Measurements from ENCODE around the gene C1orf94. TPM values are rescaled to one million over a fixed set of nuclear protein-coding genes. Genes with fewer than 3 reads are reported as not detected.
A peak's percentile ranks its signal among the peaks of the same experiment; 100 is the strongest.

The C1orf94 gene, protein sequence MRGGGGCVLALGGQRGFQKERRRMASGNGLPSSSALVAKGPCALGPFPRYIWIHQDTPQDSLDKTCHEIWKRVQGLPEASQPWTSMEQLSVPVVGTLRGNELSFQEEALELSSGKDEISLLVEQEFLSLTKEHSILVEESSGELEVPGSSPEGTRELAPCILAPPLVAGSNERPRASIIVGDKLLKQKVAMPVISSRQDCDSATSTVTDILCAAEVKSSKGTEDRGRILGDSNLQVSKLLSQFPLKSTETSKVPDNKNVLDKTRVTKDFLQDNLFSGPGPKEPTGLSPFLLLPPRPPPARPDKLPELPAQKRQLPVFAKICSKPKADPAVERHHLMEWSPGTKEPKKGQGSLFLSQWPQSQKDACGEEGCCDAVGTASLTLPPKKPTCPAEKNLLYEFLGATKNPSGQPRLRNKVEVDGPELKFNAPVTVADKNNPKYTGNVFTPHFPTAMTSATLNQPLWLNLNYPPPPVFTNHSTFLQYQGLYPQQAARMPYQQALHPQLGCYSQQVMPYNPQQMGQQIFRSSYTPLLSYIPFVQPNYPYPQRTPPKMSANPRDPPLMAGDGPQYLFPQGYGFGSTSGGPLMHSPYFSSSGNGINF
- total RNA-seq, result not detected

DNA sequence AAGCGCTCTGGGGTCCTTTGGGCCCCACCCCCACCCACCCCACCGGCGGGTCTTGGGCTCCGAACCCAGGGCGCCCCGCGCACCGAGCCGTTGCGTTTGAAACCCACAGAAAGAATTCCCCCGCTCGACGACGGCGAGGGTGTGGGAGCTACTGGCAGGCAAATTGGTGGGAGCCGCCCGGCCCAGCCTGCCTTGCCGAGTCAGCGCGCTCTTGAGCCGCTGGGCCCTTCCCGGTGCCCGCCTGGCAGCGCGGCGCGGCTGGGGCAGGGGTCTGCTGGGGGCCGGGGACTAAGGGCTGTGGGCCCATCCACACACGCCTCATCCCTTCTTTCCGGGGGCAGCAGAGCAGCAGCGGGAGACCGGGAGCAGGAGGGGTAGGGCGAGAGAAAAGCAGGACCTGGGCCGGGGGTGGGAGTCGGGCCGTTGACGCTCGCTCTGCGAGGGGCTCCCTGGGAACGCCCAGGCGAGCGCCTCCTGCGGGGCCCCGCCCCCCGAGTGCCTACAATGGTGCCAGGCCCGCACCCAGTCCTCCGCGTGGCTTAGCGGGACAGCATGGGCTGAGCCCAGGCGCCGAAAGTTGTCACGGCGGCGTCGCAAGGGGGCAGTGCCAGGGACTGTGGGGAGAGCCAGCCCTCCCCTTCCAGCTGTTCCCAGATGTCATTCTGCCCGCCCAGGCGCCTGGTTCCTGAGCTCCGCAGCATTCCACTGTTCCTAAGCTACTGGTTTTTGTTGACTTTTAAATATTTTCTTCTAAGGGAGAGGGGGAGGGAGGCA, at the start of gene C1orf94:
C1orf94 (plus strand) TSS at position 78 of the 774 bp plus-strand sequence. CDS start 883 bp downstream, outside the sequence.
- ATAC-seq (ENCODE audit: low read depth), result no peak
- DNase-seq, result no peak
- POLR2A ChIA-PET, result no interaction called here

GRCh38 chr1:34127006-34128000, 49.4 kb upstream of the C1orf94 start:
- Mint-ChIP-seq H3K27me3 (peaks cover 3% of the 10 kb centered on the region), H3K36me3 (no peaks in the 10 kb centered on the region), H3K9me3 (no peaks in the 10 kb centered on the region), H3K27ac (peak overlapping the region; percentile 38), H3K4me3 (no peak overlapping the region), H3K4me1 (no peaks in the 10 kb centered on the region)
- POLR2A ChIA-PET, result no interaction called here
- DNase-seq, result no peak
- ATAC-seq (ENCODE audit: low read depth), result no peak

More for the DNA sequence above, at the start of gene C1orf94:
- peaks cover 31% of the 10 kb centered on the region for H3K27me3 Mint-ChIP-seq
- no peaks in the 10 kb centered on the region for H3K4me1 Mint-ChIP-seq
- H3K4me3 Mint-ChIP-seq, result no peak within 1 kb of the TSS
- no peak within 1 kb of the TSS for H3K27ac Mint-ChIP-seq
- no peaks in the 10 kb centered on the region for H3K36me3 Mint-ChIP-seq
- no peaks in the 10 kb centered on the region for H3K9me3 Mint-ChIP-seq

GRCh38 chr1:34128186-34128889, 48.4 kb upstream of the C1orf94 start:
- H3K36me3 Mint-ChIP-seq, result no peaks in the 10 kb centered on the region
- no peak for ATAC-seq (ENCODE audit: low read depth)

DNA sequence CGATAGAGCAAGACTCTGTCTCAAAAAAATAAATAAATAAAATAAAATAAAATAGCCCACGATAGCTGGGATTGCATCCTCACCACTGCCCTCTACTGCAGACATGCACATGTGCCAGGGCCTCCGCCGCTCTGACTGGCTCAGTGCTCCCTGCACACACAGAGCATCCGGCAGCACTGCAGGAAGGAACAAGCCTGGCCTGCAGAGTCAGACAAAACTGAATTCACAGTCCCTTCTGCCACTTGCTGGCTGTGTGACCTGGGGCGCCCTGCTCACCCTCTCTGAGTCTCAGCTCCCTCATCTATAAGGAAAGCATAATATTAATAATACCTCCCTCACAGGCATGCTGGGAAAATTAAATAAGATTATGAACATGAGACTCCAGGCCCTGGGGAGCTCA, 47.1 kb upstream of the C1orf94 start:
- Mint-ChIP-seq H3K9me3 (no peaks in the 10 kb centered on the region), H3K36me3 (no peaks in the 10 kb centered on the region), H3K4me1 (no peaks in the 10 kb centered on the region), H3K27me3 (peaks cover 3% of the 10 kb centered on the region), H3K4me3 (no peak overlapping the region), H3K27ac (no peak overlapping the region)
- DNase-seq (no peak), ATAC-seq (ENCODE audit: low read depth) (no peak)
- POLR2A ChIA-PET, result no interaction called here

More at GRCh38 chr1:34128186-34128889, 48.4 kb upstream of the C1orf94 start:
- Mint-ChIP-seq H3K4me3 (no peak overlapping the region), H3K4me1 (no peaks in the 10 kb centered on the region), H3K27ac (no peak overlapping the region), H3K9me3 (no peaks in the 10 kb centered on the region), H3K27me3 (peaks cover 3% of the 10 kb centered on the region)
- DNase-seq, result no peak
- POLR2A ChIA-PET, result no interaction called here

DNA sequence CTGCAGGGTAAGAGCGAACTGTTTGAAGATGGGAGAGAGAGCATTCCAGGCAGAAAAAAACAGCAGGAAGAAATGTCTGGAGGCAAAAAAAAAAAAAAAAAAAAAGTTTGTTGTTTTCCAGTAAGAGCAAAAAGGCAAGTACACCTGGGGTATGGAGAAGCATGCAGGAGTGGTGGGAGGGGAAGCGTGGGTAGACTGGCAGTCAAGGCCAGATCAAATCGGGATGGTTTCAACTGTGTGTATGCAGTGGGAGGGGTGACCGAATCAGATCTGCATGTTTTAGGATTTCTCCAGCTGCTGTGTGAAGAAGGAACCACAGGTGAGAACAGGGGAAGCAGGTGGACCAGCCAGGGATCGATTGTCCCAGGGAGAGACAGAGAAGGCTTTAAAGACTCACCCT, 46.4 kb upstream of the C1orf94 start:
- Mint-ChIP-seq H3K27me3 (peaks cover 3% of the 10 kb centered on the region), H3K4me1 (no peaks in the 10 kb centered on the region), H3K27ac (no peak overlapping the region), H3K36me3 (no peaks in the 10 kb centered on the region), H3K9me3 (no peaks in the 10 kb centered on the region), H3K4me3 (no peak overlapping the region)
- DNase-seq (no peak), ATAC-seq (ENCODE audit: low read depth) (no peak)
- POLR2A ChIA-PET, result no interaction called here

- no peak for DNase-seq
- ATAC-seq (ENCODE audit: low read depth), result no peak
- H3K4me1 Mint-ChIP-seq, result no peaks in the 10 kb centered on the region
- no peaks in the 10 kb centered on the region for H3K9me3 Mint-ChIP-seq
- no peaks in the 10 kb centered on the region for H3K27me3 Mint-ChIP-seq
- POLR2A ChIA-PET, result no interaction called here
- no peak overlapping the region for H3K27ac Mint-ChIP-seq
- no peaks in the 10 kb centered on the region for H3K36me3 Mint-ChIP-seq
- H3K4me3 Mint-ChIP-seq, result no peak overlapping the region
Measured at GRCh38 chr1:34131396-34132160, 45.1 kb upstream of the C1orf94 start.

- no peaks in the 10 kb centered on the region for H3K9me3 Mint-ChIP-seq
- no peaks in the 10 kb centered on the region for H3K27me3 Mint-ChIP-seq
- POLR2A ChIA-PET, result no interaction called here
- ATAC-seq (ENCODE audit: low read depth) (no peak), DNase-seq (no peak)
- no peaks in the 10 kb centered on the region for H3K4me1 Mint-ChIP-seq
- no peak overlapping the region for H3K27ac Mint-ChIP-seq
- no peaks in the 10 kb centered on the region for H3K36me3 Mint-ChIP-seq
- no peak overlapping the region for H3K4me3 Mint-ChIP-seq
Measured at GRCh38 chr1:34132161-34132420, 44.6 kb upstream of the C1orf94 start.

- ATAC-seq (ENCODE audit: low read depth), result no peak
- POLR2A ChIA-PET, result no interaction called here
- Mint-ChIP-seq H3K4me3 (no peak overlapping the region), H3K27me3 (no peaks in the 10 kb centered on the region), H3K4me1 (no peaks in the 10 kb centered on the region), H3K27ac (no peak overlapping the region), H3K36me3 (no peaks in the 10 kb centered on the region), H3K9me3 (no peaks in the 10 kb centered on the region)
- DNase-seq, result no peak
Measured at GRCh38 chr1:34137411-34137810, 39.3 kb upstream of the C1orf94 start.

DNA sequence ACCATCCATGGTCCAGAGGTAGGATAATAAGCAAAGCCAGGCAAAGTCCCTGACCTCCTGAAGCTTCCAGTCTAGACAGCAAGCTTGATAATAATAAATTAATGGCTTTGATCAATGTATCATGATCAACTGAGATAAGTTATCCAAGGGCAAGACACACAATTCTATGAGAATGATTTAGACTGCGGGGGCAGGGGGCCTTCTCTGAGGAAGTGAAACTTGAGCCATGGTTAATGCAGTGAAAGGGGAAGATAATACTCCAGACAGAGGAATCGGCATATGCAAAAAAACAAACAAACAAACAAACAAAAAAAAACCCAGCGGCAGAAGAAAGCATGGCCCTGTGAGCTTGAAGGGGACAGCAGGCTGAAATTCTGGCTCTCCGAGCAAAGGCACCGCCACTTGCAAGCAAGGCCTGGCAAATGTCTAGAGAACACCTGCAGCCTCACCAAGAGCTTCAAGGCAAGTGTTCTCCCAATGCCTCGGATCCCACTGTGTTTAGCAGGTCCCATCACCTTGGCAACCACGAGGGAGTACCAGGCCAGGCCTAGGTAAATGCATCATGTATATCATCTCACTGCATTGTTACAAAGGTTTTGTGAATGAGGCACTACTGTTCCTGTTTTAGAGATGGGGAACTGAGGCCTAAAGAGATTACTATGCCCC, 36.6 kb upstream of the C1orf94 start:
- POLR2A ChIA-PET, result no interaction called here
- H3K27me3 Mint-ChIP-seq, result no peaks in the 10 kb centered on the region

GRCh38 chr1:34143975-34144374, 32.7 kb upstream of the C1orf94 start:
- H3K9me3 Mint-ChIP-seq, result no peaks in the 10 kb centered on the region
- ATAC-seq (ENCODE audit: low read depth), result no peak
- no peaks in the 10 kb centered on the region for H3K36me3 Mint-ChIP-seq
- no peaks in the 10 kb centered on the region for H3K4me1 Mint-ChIP-seq
- no peak for DNase-seq
- POLR2A ChIA-PET, result no interaction called here
- no peak overlapping the region for H3K4me3 Mint-ChIP-seq
- no peak overlapping the region for H3K27ac Mint-ChIP-seq
- no peaks in the 10 kb centered on the region for H3K27me3 Mint-ChIP-seq

More for the DNA sequence above, 36.6 kb upstream of the C1orf94 start:
- H3K4me1 Mint-ChIP-seq, result no peaks in the 10 kb centered on the region
- H3K4me3 Mint-ChIP-seq, result no peak overlapping the region
- no peaks in the 10 kb centered on the region for H3K9me3 Mint-ChIP-seq
- DNase-seq (no peak), ATAC-seq (ENCODE audit: low read depth) (no peak)
- H3K36me3 Mint-ChIP-seq, result no peaks in the 10 kb centered on the region
- no peak overlapping the region for H3K27ac Mint-ChIP-seq

- H3K4me3 Mint-ChIP-seq, result no peak overlapping the region
- H3K9me3 Mint-ChIP-seq, result no peaks in the 10 kb centered on the region
- no peaks in the 10 kb centered on the region for H3K4me1 Mint-ChIP-seq
- H3K36me3 Mint-ChIP-seq, result no peaks in the 10 kb centered on the region
- no peak overlapping the region for H3K27ac Mint-ChIP-seq
- no peaks in the 10 kb centered on the region for H3K27me3 Mint-ChIP-seq
- no peak for ATAC-seq (ENCODE audit: low read depth)
- no peak for DNase-seq
- POLR2A ChIA-PET, result no interaction called here
Measured at GRCh38 chr1:34144766-34145165, 31.9 kb upstream of the C1orf94 start.

DNA sequence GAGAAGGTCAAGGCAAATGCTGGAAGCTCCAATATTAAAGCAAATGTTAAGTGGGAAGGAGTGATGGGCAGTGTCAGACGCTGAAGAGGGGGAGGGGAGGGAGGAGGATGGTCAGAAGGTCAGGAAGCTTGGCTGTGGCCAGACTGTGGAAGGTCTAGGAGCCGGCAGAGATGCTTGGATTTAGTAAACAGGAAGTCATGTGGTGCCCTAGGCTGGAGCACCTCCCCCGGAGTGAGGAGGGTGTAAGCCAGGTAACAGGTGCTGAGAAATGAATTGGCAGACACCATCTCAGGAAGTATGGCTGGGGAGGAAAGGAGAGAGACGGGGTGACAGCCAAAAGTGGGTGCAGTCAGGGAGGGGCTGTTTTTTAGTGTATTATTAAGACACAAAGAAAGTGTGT, 29.4 kb upstream of the C1orf94 start:
- H3K27ac Mint-ChIP-seq, result no peak overlapping the region
- no peaks in the 10 kb centered on the region for H3K36me3 Mint-ChIP-seq
- H3K27me3 Mint-ChIP-seq, result no peaks in the 10 kb centered on the region
- POLR2A ChIA-PET, result no interaction called here
- DNase-seq (no peak), ATAC-seq (ENCODE audit: low read depth) (no peak)
- H3K4me3 Mint-ChIP-seq, result no peak overlapping the region
- H3K9me3 Mint-ChIP-seq, result no peaks in the 10 kb centered on the region
- no peaks in the 10 kb centered on the region for H3K4me1 Mint-ChIP-seq
